GM18870 (cell line): ENCODE measurements around the gene CCDC154.

Experiments used
- ATAC-seq: cut with Tn5 transposase; IDR thresholded peaks from one replicate; pipeline ENCODE4 v1.9.1; 2021; ENCODE audit warnings: moderate library complexity; ENCODE audit not compliant: unreplicated experiment

The CCDC154 gene

DNA sequence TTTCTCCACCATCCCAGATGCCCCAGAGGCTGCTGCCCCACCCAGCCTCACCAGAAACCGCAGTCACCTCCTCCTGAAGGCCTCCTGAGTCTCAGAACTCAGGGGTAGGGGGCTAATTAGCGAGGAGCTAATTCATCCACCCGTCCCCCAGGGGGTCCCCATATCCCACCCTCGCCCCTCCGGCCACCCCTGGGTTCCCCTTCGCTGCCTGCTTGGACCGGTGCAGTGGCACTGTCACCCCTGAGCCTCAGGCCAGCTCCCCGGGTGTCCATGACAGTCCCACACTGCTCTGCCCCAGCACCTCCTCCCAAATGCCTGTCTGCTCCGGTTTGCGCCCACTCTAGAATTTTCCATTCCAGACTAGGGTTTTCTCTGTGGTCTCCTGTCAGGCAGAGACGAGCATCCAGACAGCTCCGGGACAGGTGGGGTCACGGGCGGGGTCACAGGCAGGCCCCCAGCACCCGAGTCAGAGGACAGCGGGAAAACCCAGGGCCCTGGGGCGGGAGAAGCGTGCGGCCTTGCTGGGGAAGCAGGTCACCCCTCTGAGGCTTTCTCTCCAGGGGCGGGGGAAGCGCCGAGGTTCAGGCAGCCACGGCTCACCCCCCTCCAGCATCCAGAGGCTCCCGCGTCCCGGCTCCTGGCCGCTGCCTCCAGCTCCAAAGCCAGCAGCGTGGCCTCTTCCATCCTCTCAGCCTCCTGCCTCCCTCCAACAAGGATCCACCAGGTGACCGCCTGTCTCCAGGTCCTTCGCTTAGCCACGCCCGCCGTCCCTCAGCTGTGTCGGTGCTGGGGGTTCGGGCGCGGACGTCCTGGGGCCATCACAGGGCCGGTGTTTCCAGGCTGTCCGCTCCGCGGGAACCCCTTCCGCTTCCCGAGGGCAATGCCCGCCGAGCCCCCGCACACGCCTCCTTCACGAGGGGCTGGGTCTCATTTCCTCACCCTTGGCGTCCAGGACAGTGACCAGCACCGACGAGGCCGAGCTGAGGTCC lies 16.6 kb downstream of the CCDC154 start:
- ATAC-seq, result no peak

- no peak for ATAC-seq
Measured at GRCh38 chr16:1426734-1427471, 17.5 kb downstream of the CCDC154 start.

DNA sequence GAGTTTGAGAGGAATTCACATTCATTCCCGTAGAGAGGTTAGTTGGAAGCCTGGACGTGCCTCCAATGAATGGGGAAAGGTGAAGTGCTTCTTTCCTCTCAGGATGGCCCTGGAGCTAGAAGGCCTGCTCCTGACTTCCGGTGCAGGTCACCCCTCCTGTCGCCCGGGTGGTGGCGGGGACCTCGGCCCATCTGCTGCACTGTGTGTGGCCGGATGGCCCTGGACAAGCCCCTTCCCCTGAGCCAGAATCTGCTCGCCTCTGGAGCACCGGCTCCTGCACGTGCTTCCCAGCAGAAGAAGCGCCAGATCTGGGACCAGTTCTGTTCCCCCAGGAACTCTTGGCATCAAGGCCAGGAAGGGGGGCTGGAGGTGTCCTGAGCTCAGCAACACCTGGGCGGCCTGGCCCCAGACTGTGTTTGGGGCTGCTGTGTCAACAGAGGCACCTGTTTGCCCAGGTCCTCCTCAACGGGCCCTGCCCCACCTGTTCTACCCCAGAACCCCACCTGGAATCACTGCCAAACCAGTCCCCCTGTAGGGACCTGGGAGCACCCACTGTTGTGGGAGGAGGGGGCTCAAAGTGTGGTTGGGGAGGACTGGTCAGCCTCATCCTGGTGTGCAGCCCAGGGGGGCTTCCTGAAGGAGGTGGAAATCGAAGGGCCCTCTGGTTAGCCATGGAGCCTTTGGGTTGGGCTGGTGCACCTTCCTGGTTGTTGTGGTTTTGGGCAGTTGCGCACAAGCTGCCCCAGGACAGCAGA lies 18.6 kb downstream of the CCDC154 start:
- ATAC-seq, result no peak

DNA sequence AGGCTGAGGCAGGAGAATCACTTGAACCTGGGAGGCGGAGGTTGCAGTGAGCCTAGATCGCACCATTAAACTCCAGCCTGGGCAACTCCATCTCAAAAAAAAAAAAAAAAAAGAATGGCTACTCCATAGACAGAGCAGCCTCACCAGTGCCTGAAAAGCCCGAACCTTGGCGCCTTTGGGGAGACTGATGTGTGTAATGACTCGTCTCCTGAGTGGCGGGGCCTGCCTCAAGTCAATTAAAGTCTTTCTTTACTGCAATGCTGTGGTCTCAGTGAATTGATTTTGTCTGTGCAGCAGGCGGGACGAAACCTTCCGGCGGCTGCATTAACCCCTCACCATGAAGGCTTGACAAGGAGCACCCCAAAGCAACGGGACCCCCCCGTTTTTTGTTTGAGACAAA lies 20.3 kb downstream of the CCDC154 start:
- ATAC-seq, result no peak

DNA sequence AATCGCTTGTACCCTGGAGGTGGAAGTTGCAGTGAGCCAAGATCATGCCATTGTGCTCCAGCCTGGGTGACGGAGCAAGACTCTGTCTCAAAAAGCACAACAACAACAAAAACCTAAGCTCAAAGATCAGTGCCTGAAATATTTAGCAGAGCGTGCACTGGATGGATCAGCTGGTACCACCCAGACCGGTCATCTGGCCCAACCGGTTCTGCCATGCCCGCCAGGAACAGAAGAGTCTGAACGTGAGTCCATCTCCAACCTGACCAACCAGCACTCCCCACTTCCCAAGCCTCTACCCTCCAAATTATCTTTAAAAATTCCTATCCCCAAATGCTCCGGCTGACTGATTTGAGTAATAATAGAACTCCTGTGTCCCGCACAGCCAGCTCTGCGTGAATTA lies 22.3 kb downstream of the CCDC154 start:
- no peak for ATAC-seq

DNA sequence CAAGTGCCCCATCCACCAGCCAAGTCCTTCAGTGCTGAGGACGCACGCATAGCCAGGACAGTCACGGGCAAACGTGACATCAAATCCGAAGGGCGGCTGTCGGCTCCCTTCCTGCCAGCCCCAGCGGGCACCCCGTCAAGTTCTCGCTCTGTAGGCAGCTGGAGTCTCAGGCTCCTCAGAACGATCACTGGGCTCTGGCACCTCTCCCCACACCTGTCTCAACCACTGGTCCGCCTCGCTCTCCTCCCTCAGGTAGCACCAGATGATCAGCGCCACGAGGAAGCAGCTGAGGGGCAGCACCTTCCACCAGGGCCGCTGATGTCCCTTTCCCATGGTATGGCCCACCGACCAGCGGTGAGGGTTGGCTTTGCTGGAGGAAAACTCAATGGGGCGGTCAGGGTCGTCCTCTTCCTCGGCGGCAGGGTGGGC lies 24.2 kb downstream of the CCDC154 start:
- peak; percentile 4 for ATAC-seq

- no peak for ATAC-seq
Measured at GRCh38 chr16:1416521-1416941, 27.8 kb downstream of the CCDC154 start.

DNA sequence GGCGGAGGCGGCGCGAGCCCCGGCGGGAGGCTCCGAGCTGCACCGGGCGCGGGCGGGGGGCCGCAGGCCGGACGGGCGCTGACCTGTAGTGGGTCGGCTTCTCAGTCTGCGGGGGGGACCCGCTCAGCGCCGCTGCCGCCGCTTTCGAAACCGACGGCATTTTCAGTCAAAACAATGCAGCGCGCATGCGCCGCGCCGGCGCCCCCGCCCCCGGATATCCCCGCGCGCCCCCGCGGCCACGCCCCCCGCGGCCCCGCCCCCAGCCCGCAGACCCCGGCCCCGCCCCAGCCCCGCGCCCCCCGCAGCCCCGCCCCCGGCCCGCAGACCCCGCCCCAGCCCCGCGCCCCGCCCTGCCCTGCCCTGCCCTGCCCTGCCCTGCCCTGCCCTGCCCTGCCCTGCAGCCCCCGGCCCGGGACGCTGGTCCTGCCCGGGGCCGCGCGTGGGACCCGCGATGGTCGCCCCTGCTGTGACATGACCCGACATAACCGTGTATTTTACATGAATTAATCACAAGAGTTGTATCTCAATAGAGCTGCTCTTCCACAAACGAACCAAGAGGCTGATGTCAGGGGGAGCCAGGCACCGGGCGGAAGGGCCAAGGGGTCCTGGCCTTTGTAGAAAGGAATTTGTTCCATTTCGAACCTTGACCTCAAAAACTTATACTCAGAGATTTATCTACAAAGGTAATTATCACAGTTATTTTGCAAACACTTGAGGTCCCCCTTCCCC lies 29.7 kb downstream of the CCDC154 start, which contains the start of gene UNKL:
Gene UNKL, minus strand, starts transcription at position 173 of the 729 bp plus-strand sequence. Its CDS starts 13 bp downstream, at position 160.
- no peak for ATAC-seq

GRCh38 chr16:1413684-1414531 lies 30.4 kb downstream of the CCDC154 start:
- no peak for ATAC-seq

GRCh38 chr16:1412847-1413246 lies 31.5 kb downstream of the CCDC154 start:
- no peak for ATAC-seq

DNA sequence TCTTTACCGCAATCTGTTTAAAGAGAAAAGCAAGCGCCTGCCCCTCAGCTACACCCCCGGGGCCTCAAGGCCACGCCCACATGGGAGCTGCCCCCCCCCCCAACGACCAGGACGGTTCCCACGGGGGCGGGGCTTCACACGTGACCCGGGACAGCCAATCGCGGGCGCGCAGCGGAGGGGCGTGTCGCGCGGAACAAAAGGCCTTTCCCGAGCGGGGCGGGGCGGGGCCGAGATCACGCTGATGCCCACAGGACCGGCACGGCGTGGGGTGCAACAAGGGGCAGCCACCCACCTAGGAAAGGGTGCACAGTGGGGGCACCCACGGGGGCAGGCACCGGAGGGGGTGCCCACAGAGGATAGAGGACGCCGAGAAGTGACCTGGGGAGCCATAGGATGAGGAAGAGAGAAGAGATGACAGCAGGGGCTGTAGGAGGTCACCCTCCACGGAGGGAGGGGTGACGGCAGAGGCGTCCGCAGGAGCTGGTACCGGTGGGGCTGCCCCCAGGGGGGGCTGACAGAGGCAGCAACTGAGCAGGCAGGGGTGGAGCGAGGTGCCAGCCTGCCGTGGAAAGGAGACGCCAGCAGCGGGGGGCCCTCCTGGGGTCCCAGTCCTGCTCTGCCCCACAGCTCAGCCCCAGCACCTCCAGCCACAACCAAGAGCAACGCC lies 36.1 kb downstream of the CCDC154 start:
- ATAC-seq, result no peak

DNA sequence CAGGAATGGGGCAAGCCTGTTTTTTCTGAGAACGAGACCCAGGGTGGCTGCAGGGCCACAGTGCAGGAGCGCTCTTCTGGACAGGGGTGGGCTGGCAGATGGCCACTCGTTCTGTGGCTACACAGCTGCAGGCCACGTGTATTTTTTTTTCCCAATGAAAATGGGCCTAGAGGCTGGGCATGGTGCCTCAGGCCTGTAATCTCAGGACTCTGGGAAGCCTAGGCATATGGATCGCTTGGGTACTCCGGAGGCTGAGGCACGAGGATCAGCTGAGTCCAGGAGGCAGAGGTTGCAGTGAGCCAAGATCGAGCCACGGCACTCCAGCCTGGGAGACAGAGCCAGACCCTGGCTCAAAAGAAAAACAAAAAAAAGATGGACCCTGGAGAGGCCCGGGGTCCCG lies 36.6 kb downstream of the CCDC154 start:
- no peak for ATAC-seq

DNA sequence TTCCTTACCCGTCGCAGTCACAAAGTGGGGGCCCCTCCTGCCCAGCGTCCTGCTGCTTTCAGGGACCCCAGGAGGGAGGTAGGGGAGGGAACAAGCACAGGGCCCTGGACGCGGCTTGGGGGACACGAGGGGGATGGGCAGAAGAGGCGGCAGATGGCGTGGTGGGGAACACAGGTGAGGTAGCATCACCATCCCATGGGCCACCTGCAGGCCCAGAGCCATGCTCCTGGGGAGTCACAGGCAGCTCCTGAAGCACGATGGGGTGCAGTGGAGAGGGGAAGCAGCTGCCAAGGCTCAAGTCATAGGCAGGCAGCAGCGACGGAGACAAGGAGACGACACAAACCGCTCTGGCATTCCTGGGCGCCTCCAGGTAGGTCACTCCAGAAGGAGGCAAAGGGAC lies 40.6 kb downstream of the CCDC154 start:
- ATAC-seq, result no peak

- ATAC-seq, result no peak
Measured at GRCh38 chr16:1403036-1403435, 41.3 kb downstream of the CCDC154 start.

DNA sequence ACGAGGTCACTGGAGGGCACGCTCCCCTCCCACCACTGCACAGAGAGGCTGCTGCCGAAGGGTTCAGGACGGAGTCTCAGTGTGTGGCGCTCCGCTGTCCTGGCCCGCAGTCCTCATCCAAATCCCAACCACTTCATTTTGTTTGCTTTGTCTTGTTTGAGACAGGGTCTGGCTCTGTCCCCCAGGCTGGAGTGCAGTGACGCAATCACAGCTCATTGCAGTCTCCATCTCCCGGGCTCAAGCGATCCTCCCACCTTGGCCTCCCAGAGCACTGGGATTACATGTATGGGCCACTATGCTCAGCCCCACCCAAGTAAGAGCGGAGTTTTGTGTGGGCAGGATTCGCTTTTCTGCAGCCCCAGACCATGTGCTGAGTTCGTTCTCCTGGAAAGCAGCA lies 42.6 kb downstream of the CCDC154 start:
- ATAC-seq, result no peak

- no peak for ATAC-seq
Measured at GRCh38 chr16:1401061-1401757, 43.1 kb downstream of the CCDC154 start.

DNA sequence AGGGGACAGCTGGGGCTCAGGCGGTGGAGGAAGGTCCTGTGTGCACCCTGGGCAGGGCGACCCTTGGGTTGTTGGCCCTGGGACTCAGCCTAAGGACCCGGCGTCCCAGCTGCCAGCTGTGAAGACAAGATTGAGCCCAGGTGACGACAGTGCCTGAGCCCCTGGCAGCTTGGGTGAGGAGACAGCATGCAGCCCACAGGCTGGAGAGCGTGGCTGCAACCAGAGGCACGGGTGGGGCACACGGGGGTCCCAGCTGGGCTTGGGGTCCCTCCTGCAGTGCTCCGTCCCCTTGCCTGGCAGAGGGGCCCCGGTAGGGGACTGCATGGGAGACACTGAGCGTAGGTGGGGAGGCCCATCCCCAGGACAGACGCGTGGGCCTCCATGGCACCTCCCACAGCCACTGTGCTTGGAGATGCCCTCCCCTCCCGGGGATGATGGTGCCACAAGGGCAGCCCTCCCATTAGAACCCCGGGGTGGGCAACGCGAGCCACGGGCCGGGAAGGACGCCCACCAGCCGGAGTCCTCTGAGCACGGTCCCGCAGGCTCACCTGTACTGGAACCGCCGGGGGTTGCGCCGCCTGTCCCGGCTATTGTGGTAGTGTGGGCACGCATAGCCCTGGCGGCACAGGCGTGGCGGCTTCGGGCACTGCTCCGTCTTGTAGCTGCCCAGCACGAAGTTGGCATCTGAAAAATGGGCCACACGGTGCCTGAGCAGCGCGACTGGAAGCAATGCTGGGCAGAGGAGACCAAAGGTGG lies 45.4 kb downstream of the CCDC154 start:
- no peak for ATAC-seq

DNA sequence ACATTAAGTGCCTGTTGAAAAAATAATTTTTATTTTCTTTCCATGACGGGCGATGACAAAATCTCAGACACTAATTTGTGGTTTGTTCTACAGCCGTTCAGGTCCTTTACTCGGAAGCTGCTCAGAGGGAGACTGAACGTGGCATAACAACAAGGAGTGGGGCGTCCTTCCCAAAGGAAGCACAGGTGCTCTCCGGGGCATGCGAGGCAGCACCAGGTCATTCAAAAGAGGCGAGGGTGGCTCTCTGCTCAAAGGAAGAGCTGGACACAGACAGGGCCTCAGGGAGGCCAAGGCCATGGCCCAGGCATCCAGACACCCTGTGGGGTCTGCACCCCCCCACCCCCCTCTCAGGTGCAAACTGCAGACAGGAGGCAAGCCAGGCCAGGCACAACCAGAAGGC lies 46.0 kb downstream of the CCDC154 start:
- ATAC-seq, result no peak
